ENCODE data around the gene MGAT1. TPM values are rescaled to one million over a fixed set of nuclear protein-coding genes. Genes with fewer than 3 reads are reported as not detected.

Gene MGAT1
- total RNA-seq, 1 experiment from 2014 or later = 53.0 TPM

DNA sequence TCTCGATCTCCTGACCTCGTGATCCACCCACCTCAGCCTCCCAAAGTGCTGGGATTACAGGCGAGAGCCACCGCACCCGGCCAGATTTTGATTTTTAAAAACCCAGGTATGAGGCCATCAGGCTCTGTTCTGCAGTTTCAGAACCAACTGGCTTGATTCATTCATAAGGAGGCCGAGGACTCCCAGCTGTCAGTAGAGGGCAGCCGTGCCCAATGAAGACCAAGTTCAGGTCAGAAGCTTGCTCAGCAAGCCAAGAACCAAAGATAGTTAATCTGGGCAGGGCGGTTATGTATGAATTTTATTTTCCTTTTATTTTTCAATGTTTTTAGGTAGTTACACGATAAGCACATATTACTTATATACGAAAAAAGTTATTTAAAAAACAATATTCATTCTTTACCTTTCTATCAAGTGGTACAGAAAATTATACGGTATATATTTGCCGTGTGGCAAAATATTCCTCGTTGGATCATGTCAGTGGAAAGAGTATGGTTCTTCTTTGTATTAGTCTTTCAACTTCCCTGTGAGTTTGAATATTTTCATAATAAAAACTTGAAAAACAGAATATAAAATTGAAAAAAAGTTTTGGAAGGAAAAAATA, 18.0 kb downstream of the MGAT1 start:
- no peaks in the 10 kb centered on the region for H3K27me3 ChIP-seq (ENCODE audit: insufficient read depth, low read length)
- TF ChIP-seq POLR2AphosphoS5 (IDR thresholded peaks at IDR 0.05; ENCODE audit: low read depth, low read length) (no peak), EGR1 (IDR thresholded peaks at IDR 0.05; ENCODE audit: low read depth) (no peak), JUND (IDR thresholded peaks at IDR 0.05) (no peak), SIN3A (IDR thresholded peaks at IDR 0.05; ENCODE audit: low read depth) (no peak), YY1 (IDR thresholded peaks at IDR 0.05; ENCODE audit: extremely low read depth, insufficient replicate concordance, low read depth, low read length) (no peak), CBX3 (IDR thresholded peaks at IDR 0.05; ENCODE audit: low read depth) (no peak), POLR2A (IDR thresholded peaks at IDR 0.05; ENCODE audit: borderline replicate concordance, extremely low read depth, insufficient read depth, insufficient read length) (no peak), ZNF274 (IDR thresholded peaks at IDR 0.05; ENCODE audit: low read depth, low read length) (no peak), RAD21 (IDR thresholded peaks at IDR 0.05; ENCODE audit: low read depth) (peak; percentile 90), SRF (IDR thresholded peaks at IDR 0.05; ENCODE audit: low read depth) (no peak)
- TF ChIP-seq, protein P1, sequence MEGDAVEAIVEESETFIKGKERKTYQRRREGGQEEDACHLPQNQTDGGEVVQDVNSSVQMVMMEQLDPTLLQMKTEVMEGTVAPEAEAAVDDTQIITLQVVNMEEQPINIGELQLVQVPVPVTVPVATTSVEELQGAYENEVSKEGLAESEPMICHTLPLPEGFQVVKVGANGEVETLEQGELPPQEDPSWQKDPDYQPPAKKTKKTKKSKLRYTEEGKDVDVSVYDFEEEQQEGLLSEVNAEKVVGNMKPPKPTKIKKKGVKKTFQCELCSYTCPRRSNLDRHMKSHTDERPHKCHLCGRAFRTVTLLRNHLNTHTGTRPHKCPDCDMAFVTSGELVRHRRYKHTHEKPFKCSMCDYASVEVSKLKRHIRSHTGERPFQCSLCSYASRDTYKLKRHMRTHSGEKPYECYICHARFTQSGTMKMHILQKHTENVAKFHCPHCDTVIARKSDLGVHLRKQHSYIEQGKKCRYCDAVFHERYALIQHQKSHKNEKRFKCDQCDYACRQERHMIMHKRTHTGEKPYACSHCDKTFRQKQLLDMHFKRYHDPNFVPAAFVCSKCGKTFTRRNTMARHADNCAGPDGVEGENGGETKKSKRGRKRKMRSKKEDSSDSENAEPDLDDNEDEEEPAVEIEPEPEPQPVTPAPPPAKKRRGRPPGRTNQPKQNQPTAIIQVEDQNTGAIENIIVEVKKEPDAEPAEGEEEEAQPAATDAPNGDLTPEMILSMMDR (IDR thresholded peaks at IDR 0.05 in 2 of 3, conservative IDR thresholded peaks at IDR 0.05 in 1 of 3; ENCODE audit: borderline replicate concordance in 1 of 3, insufficient read depth in 1 of 3, low read depth in 2 of 3, low read length in 2 of 3) = peak; percentile 65 to 81 (median 74)
- ChIA-PET RAD21 (ENCODE audit: low non-redundant PET in 1 of 2, low total read pairs in 2 of 2, uncharacterized antibody in 2 of 2, unreplicated experiment in 2 of 2) (no interaction called here), CTCF (interaction anchor here (1.0 to 1.4 kb wide), 6 partner anchors 11 to 583 kb away, joined by 3 to 6 read pairs (median 4); no protein-coding TSS in a partner anchor), POLR2A (no interaction called here)
- intact Hi-C loops (cut with micrococcal nuclease) = loop anchor here (1.0 to 10.0 kb wide), 3 partner anchors 84 to 375 kb away; no protein-coding TSS in a partner anchor
- ATAC-seq (peak; percentile 86), DNase-seq (ENCODE audit: low read depth, low spot score) (peak; percentile 68)
- no peaks in the 10 kb centered on the region for H3K79me2 ChIP-seq (ENCODE audit: insufficient read depth, low read length)
- H3K36me3 ChIP-seq (ENCODE audit: control insufficient read depth in 1 of 2, insufficient read depth in 2 of 2, low read length in 2 of 2) = no peaks in the 10 kb centered on the region
- H3K4me2 ChIP-seq (ENCODE audit: low read length) = no peak overlapping the region
- no peak overlapping the region for H3K9ac ChIP-seq (ENCODE audit: low read length)
- H3K9me2 ChIP-seq (ENCODE audit: insufficient read depth) = no peaks in the 10 kb centered on the region
- no peak overlapping the region for H3K4me3 ChIP-seq (replicated peaks in 1 of 2; ENCODE audit: low read depth in 1 of 2, low read length in 2 of 2)
- no peak overlapping the region for H2AFZ ChIP-seq (ENCODE audit: low read depth, low read length, poor library complexity, severe bottlenecking)
- no peak overlapping the region for H3K27ac ChIP-seq (ENCODE audit: low read depth, low read length)
- no TSS peak for BruUV-seq (replicated peaks)
- peaks cover 9 to 10% of the 10 kb centered on the region in 2 experiments; a peak in 3 of 4 replicates for H3K4me1 ChIP-seq (ENCODE audit: control insufficient read depth in 1 of 2, insufficient read depth in 2 of 2, low read length in 2 of 2)
- no peaks in the 10 kb centered on the region for H4K20me1 ChIP-seq (ENCODE audit: insufficient read depth)
- H3K9me3 ChIP-seq (ENCODE audit: control insufficient read depth in 1 of 2, insufficient read depth in 1 of 2, low read depth in 1 of 2, low read length in 2 of 2) = no peaks in the 10 kb centered on the region
